ENCODE results near the gene NMU.

The NMU gene

DNA sequence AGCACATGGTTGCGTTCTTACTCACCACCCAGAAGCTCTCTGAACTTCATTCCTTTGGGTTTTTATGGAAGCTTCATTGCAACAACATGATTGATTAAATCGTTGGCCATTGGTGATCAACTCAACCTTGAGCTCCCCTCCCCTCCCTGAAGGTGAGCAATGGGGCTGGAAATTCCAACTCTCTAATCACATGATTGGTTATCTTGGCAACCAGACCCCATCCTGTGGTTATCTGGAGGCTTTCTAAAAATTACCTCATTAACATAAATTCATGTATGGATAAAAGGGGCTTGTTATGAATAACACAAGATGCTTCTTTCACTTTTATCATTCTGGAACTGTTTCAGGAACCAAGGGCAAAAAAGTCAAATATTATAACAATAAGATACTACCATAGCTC lies 34.6 kb upstream of the NMU start:
- no peak for TF ChIP-seq EZH2 (IDR thresholded peaks at IDR 0.05)
- no peak for TF ChIP-seq FOXP2 (optimal IDR thresholded peaks at IDR 0.05; ENCODE audit: control extremely low read depth, extremely low read length, insufficient read depth)
- TF ChIP-seq POLR2AphosphoS5 (IDR thresholded peaks at IDR 0.05; ENCODE audit: borderline replicate concordance, low read depth, low read length), result no peak
- DNase-seq (ENCODE audit: low read depth, low spot score), result no peak
- H3K4me3 ChIP-seq, result no peak overlapping the region

GRCh38 chr4:55668449-55668848 lies 32.4 kb upstream of the NMU start:
- DNase-seq (ENCODE audit: low read depth, low spot score), result no peak
- TF ChIP-seq EZH2 (IDR thresholded peaks at IDR 0.05) (no peak), POLR2AphosphoS5 (IDR thresholded peaks at IDR 0.05; ENCODE audit: borderline replicate concordance, low read depth, low read length) (no peak)

More for the DNA sequence above, 34.6 kb upstream of the NMU start:
- no peaks in the 10 kb centered on the region for H3K9me3 ChIP-seq (ENCODE audit: low read depth, low read length)
- no peaks in the 10 kb centered on the region for H3K36me3 ChIP-seq (ENCODE audit: insufficient read depth, low read length)
- H3K27ac ChIP-seq, result no peak overlapping the region
- no peak overlapping the region for H3K9ac ChIP-seq (ENCODE audit: insufficient read length)

GRCh38 chr4:55666535-55666934 lies 30.4 kb upstream of the NMU start:
- Histone ChIP-seq H3K9me3 (ENCODE audit: low read depth, low read length) (no peaks in the 10 kb centered on the region), H3K27ac (no peak overlapping the region), H3K9ac (ENCODE audit: insufficient read length) (no peak overlapping the region), H3K4me3 (no peak overlapping the region), H3K36me3 (ENCODE audit: insufficient read depth, low read length) (no peaks in the 10 kb centered on the region)
- TF ChIP-seq FOXP2 (optimal IDR thresholded peaks at IDR 0.05; ENCODE audit: control extremely low read depth, extremely low read length, insufficient read depth), result no peak
- TF ChIP-seq POLR2AphosphoS5 (IDR thresholded peaks at IDR 0.05; ENCODE audit: borderline replicate concordance, low read depth, low read length), result no peak
- TF ChIP-seq EZH2 (IDR thresholded peaks at IDR 0.05), result no peak
- DNase-seq (ENCODE audit: low read depth, low spot score), result no peak

More at GRCh38 chr4:55668449-55668848, 32.4 kb upstream of the NMU start:
- H3K9ac ChIP-seq (ENCODE audit: insufficient read length), result no peak overlapping the region
- no peak overlapping the region for H3K27ac ChIP-seq
- no peak overlapping the region for H3K4me3 ChIP-seq
- H3K9me3 ChIP-seq (ENCODE audit: low read depth, low read length), result no peaks in the 10 kb centered on the region
- H3K36me3 ChIP-seq (ENCODE audit: insufficient read depth, low read length), result no peaks in the 10 kb centered on the region

- DNase-seq (ENCODE audit: low read depth, low spot score), result no peak
Measured at GRCh38 chr4:55663145-55663544, 27.0 kb upstream of the NMU start.

GRCh38 chr4:55661398-55662056 lies 25.4 kb upstream of the NMU start:
- Histone ChIP-seq H3K27ac (no peak overlapping the region), H3K9me3 (ENCODE audit: low read depth, low read length) (no peaks in the 10 kb centered on the region)
- TF ChIP-seq EZH2 (IDR thresholded peaks at IDR 0.05) (no peak), POLR2AphosphoS5 (IDR thresholded peaks at IDR 0.05; ENCODE audit: borderline replicate concordance, low read depth, low read length) (no peak), FOXP2 (optimal IDR thresholded peaks at IDR 0.05; ENCODE audit: control extremely low read depth, extremely low read length, insufficient read depth) (no peak)

More at GRCh38 chr4:55663145-55663544, 27.0 kb upstream of the NMU start:
- Histone ChIP-seq H3K9ac (ENCODE audit: insufficient read length) (no peak overlapping the region), H3K4me3 (no peak overlapping the region), H3K27ac (no peak overlapping the region), H3K36me3 (ENCODE audit: insufficient read depth, low read length) (no peaks in the 10 kb centered on the region), H3K9me3 (ENCODE audit: low read depth, low read length) (no peaks in the 10 kb centered on the region)
- TF ChIP-seq FOXP2 (optimal IDR thresholded peaks at IDR 0.05; ENCODE audit: control extremely low read depth, extremely low read length, insufficient read depth) (no peak), POLR2AphosphoS5 (IDR thresholded peaks at IDR 0.05; ENCODE audit: borderline replicate concordance, low read depth, low read length) (no peak), EZH2 (IDR thresholded peaks at IDR 0.05) (no peak)

GRCh38 chr4:55658657-55659056 lies 22.6 kb upstream of the NMU start:
- no peak overlapping the region for H3K4me3 ChIP-seq
- no peak for TF ChIP-seq POLR2AphosphoS5 (IDR thresholded peaks at IDR 0.05; ENCODE audit: borderline replicate concordance, low read depth, low read length)
- TF ChIP-seq FOXP2 (optimal IDR thresholded peaks at IDR 0.05; ENCODE audit: control extremely low read depth, extremely low read length, insufficient read depth), result no peak
- TF ChIP-seq EZH2 (IDR thresholded peaks at IDR 0.05), result no peak
- DNase-seq (ENCODE audit: low read depth, low spot score), result no peak
- H3K9me3 ChIP-seq (ENCODE audit: low read depth, low read length), result no peaks in the 10 kb centered on the region
- no peak overlapping the region for H3K27ac ChIP-seq
- no peak overlapping the region for H3K9ac ChIP-seq (ENCODE audit: insufficient read length)
- no peaks in the 10 kb centered on the region for H3K36me3 ChIP-seq (ENCODE audit: insufficient read depth, low read length)

More at GRCh38 chr4:55661398-55662056, 25.4 kb upstream of the NMU start:
- DNase-seq (ENCODE audit: low read depth, low spot score), result no peak
- Histone ChIP-seq H3K36me3 (ENCODE audit: insufficient read depth, low read length) (no peaks in the 10 kb centered on the region), H3K4me3 (no peak overlapping the region), H3K9ac (ENCODE audit: insufficient read length) (no peak overlapping the region)

GRCh38 chr4:55654131-55654530 lies 18.0 kb upstream of the NMU start:
- H3K27ac ChIP-seq, result no peak overlapping the region
- DNase-seq (ENCODE audit: low read depth, low spot score), result no peak
- no peaks in the 10 kb centered on the region for H3K36me3 ChIP-seq (ENCODE audit: insufficient read depth, low read length)
- TF ChIP-seq FOXP2 (optimal IDR thresholded peaks at IDR 0.05; ENCODE audit: control extremely low read depth, extremely low read length, insufficient read depth) (no peak), POLR2AphosphoS5 (IDR thresholded peaks at IDR 0.05; ENCODE audit: borderline replicate concordance, low read depth, low read length) (no peak), EZH2 (IDR thresholded peaks at IDR 0.05) (no peak)
- H3K4me3 ChIP-seq, result no peak overlapping the region
- H3K9me3 ChIP-seq (ENCODE audit: low read depth, low read length), result no peaks in the 10 kb centered on the region
- no peak overlapping the region for H3K9ac ChIP-seq (ENCODE audit: insufficient read length)

- TF ChIP-seq FOXP2 (optimal IDR thresholded peaks at IDR 0.05; ENCODE audit: control extremely low read depth, extremely low read length, insufficient read depth) (no peak), EZH2 (IDR thresholded peaks at IDR 0.05) (no peak), POLR2AphosphoS5 (IDR thresholded peaks at IDR 0.05; ENCODE audit: borderline replicate concordance, low read depth, low read length) (no peak)
Measured at GRCh38 chr4:55650483-55650882, 14.4 kb upstream of the NMU start.

More at GRCh38 chr4:55650483-55650882, 14.4 kb upstream of the NMU start:
- Histone ChIP-seq H3K36me3 (ENCODE audit: insufficient read depth, low read length) (no peaks in the 10 kb centered on the region), H3K27ac (no peak overlapping the region), H3K9me3 (ENCODE audit: low read depth, low read length) (no peaks in the 10 kb centered on the region), H3K4me3 (no peak overlapping the region), H3K9ac (ENCODE audit: insufficient read length) (no peak overlapping the region)
- DNase-seq (ENCODE audit: low read depth, low spot score), result no peak

Data from SK-N-MC (cell line).